HepG2 (cell line): ENCODE results near the gene SCAF4. TPM values are rescaled to one million over a fixed set of nuclear protein-coding genes. Genes with fewer than 3 reads are reported as not detected.

Experiments used
- ATAC-seq: fragments of 200-7000 bp; cut with Tn5 transposase; 3 replicates; pipeline ENCODE4 v1.9.1; 2020; ENCODE audit warnings: mild to moderate bottlenecking, moderate library complexity
- BruUV-seq: library from RNA; stranded (reverse); fragments of 400-500 nt; replicated peaks from 2 replicates; lab custom pipeline; 2021; lab: Mats Ljungman, UMichigan
- CTCF ChIA-PET: fragments of 300-600 bp; formaldehyde crosslinking; extraction: SDS; loops from one replicate; lab custom pipeline; 2021; ENCODE audit warnings: low total read pairs, inconsistent platforms, low intra/inter-chr PET ratio; lab: Yijun Ruan, JAX
- POLR2A ChIA-PET: fragments of 350-600 bp; sonication (Branson Sonifier 250); formaldehyde crosslinking; loops from one replicate; lab custom pipeline; 2020; ENCODE audit warnings: antibody characterized with exemption, inconsistent platforms; lab: Yijun Ruan, JAX
- DNase-seq: peaks from one replicate; pipeline ENCODE4 v3.0.0-alpha.2; 2015; ENCODE audit warnings: low spot score
- FAIRE-seq: peaks from 3 replicates; lab custom pipeline; 2011; peaks lifted over from hg19 to GRCh38; lab: Jason Lieb, UNC
- H2AFZ ChIP-seq: one replicate; pipeline ENCODE4 v1.6.1; 2011; ENCODE audit warnings: low read length, inconsistent platforms
- H3K27ac ChIP-seq: fragments of 300-600 bp; 3 replicates; pipeline ENCODE4 v1.8.0; 2011; ENCODE audit warnings: mixed run types, mild to moderate bottlenecking, mixed read lengths, low read length, inconsistent platforms; ENCODE audit not compliant: insufficient read depth; ENCODE audit errors: extremely low read length
- H3K27me3 ChIP-seq, 2 experiments: fragments of 200-600 bp in 1 of 2; 2 replicates in 1 of 2; 3 replicates in 1 of 2; pipeline versions ENCODE4 v1.6.0 to v1.8.0; 2011; ENCODE audit warnings: low read length in 2 of 2, mild to moderate bottlenecking in 2 of 2, moderate library complexity in 2 of 2, inconsistent platforms in 1 of 2; ENCODE audit not compliant: insufficient read depth in 2 of 2, control insufficient read depth in 1 of 2
- H3K36me3 ChIP-seq, 2 experiments: fragments of 200-600 bp in 1 of 2; replicated peaks in 1 of 2; 2 replicates in 1 of 2; 3 replicates in 1 of 2; pipeline versions ENCODE4 v1.5.1 to v1.8.0; 2011; ENCODE audit warnings: low read length in 2 of 2, inconsistent platforms in 1 of 2; ENCODE audit not compliant: insufficient read depth in 2 of 2, control insufficient read depth in 1 of 2
- H3K4me1 ChIP-seq: 2 replicates; pipeline ENCODE4 v1.5.1; 2012; ENCODE audit warnings: low read length, inconsistent platforms; ENCODE audit not compliant: insufficient read depth
- H3K4me2 ChIP-seq: 2 replicates; pipeline ENCODE4 v1.6.0; 2011; ENCODE audit warnings: low read depth, low read length, inconsistent platforms
- H3K4me3 ChIP-seq, 3 experiments: fragments of 200-600 bp in 1 of 3; sonication (generic), shearing (Covaris generic) in 1 of 3; replicated peaks in 1 of 3; 2 replicates each; pipeline ENCODE4 v1.5.1; 2011 to 2016; ENCODE audit warnings: low read length in 3 of 3, inconsistent platforms in 2 of 3, low read depth in 2 of 3, mild to moderate bottlenecking in 2 of 3, control low read depth in 1 of 3, mixed read lengths in 1 of 3; ENCODE audit not compliant: insufficient read depth in 1 of 3
- H3K79me2 ChIP-seq: one replicate; pipeline ENCODE4 v1.6.1; 2011; ENCODE audit warnings: low read length, inconsistent platforms; ENCODE audit not compliant: insufficient read depth
- H3K9ac ChIP-seq: 2 replicates; pipeline ENCODE4 v1.6.0; 2011; ENCODE audit warnings: mild to moderate bottlenecking, low read depth, low read length, inconsistent platforms; ENCODE audit not compliant: insufficient read depth
- H3K9me3 ChIP-seq: 2 replicates; pipeline ENCODE4 v1.5.1; 2012; ENCODE audit warnings: mild to moderate bottlenecking, low read length
- H4K20me1 ChIP-seq: 2 replicates; pipeline ENCODE4 v1.6.0; 2011; ENCODE audit warnings: inconsistent platforms, mild to moderate bottlenecking, low read length, moderate library complexity; ENCODE audit not compliant: insufficient read depth
- CTCF ChIP-seq: sonication (generic); formaldehyde crosslinking; IDR thresholded peaks from 2 replicates; pipeline ENCODE4 v1.5.0; 2020; ENCODE audit warnings: mild to moderate bottlenecking, missing genetic modification reagents, moderate library complexity
- GTF2F1 ChIP-seq: fragments of 150-350 bp; IDR thresholded peaks from 2 replicates; pipeline ENCODE4 v1.6.1; 2014; ENCODE audit warnings: low read length
- IRF1 ChIP-seq: sonication (generic); formaldehyde crosslinking; IDR thresholded peaks from 2 replicates; pipeline ENCODE4 v1.4.0; 2020; ENCODE audit warnings: low read depth, mild to moderate bottlenecking, missing genetic modification reagents
- KAT2B ChIP-seq: fragments of 150-350 bp; IDR thresholded peaks from 2 replicates; pipeline ENCODE4 v1.6.1; 2014; ENCODE audit warnings: low read depth, low read length, borderline replicate concordance
- MED13 ChIP-seq: sonication (generic); formaldehyde crosslinking; IDR thresholded peaks from 2 replicates; pipeline ENCODE4 v1.5.0; 2020; ENCODE audit warnings: missing genetic modification reagents
- MXD4 ChIP-seq: IDR thresholded peaks from 2 replicates; pipeline ENCODE4 v1.6.1; 2016; ENCODE audit warnings: mild to moderate bottlenecking, missing biosample characterization, missing genetic modification reagents
- NR2F6 ChIP-seq, 2 experiments: IDR thresholded peaks; 2 replicates each; pipeline ENCODE4 v1.6.1; 2016; ENCODE audit warnings: antibody characterized with exemption in 1 of 2, mild to moderate bottlenecking in 1 of 2
- RAD21 ChIP-seq: fragments of 450-650 bp; formaldehyde crosslinking; IDR thresholded peaks from 2 replicates; pipeline ENCODE4 v1.5.0; 2020; ENCODE audit warnings: mild to moderate bottlenecking
- SMARCE1 ChIP-seq: fragments of 450-650 bp; IDR thresholded peaks from 2 replicates; pipeline ENCODE4 v1.6.1; 2017; ENCODE audit warnings: borderline replicate concordance
- SP4 ChIP-seq: sonication (generic); formaldehyde crosslinking; IDR thresholded peaks from 2 replicates; pipeline ENCODE4 v1.8.1; 2023; ENCODE audit warnings: mild to moderate bottlenecking, missing genetic modification reagents
- TFDP1 ChIP-seq: IDR thresholded peaks from 2 replicates; pipeline ENCODE4 v1.6.1; 2016; ENCODE audit warnings: missing compliant biosample characterization, missing genetic modification reagents, borderline replicate concordance
- ZBTB33 ChIP-seq: sonication (generic); formaldehyde crosslinking; IDR thresholded peaks from 2 replicates; pipeline ENCODE4 v1.4.0; 2020; ENCODE audit warnings: missing genetic modification reagents
- ZKSCAN5 ChIP-seq: sonication (generic); formaldehyde crosslinking; IDR thresholded peaks from 2 replicates; pipeline ENCODE4 v1.5.1; 2020; ENCODE audit warnings: mild to moderate bottlenecking, missing genetic modification reagents
- ZNF652 ChIP-seq: IDR thresholded peaks from 2 replicates; pipeline ENCODE4 v1.6.1; 2016; ENCODE audit warnings: low read depth, borderline replicate concordance
- ZSCAN12 ChIP-seq: sonication (generic); formaldehyde crosslinking; IDR thresholded peaks from 2 replicates; pipeline ENCODE4 v1.9.0; 2021; ENCODE audit warnings: mild to moderate bottlenecking, missing genetic modification reagents
- WGBS: methylation state at CpG from one replicate; pipeline ENCODE4 v1.1.6; 2017; ENCODE audit warnings: low lambda C conversion rate; 5-methylcytosine and 5-hydroxymethylcytosine counted together
- in situ Hi-C: cut with HindIII; loops from 2 replicates; pipeline ENCODE4 v1.10.0; 2017; ENCODE audit warnings: low pct_unique_long_range_greater_than_20kb; ENCODE audit not compliant: extremely low pct_ligation_motif_present
- intact Hi-C: fragments of 100-400 bp; cut with micrococcal nuclease; formaldehyde crosslinking; loops from one replicate; pipeline ENCODE4 v1.10.0; 2022; ENCODE audit not compliant: unreplicated experiment
- polyA plus RNA-seq, 8 experiments: library from polyadenylated mRNA; depleted of rRNA in 3 of 8; stranded (reverse) in 7 of 8; unstranded in 1 of 8; fragments of >200 nt; fragmentation: Illumina TruSeq in 4 of 8; extraction: Trizol in 4 of 8; gene quantifications; 2 replicates each; pipeline versions ENCODE4 v1.2.1 to v1.2.3, GENCODE V29; 2011 to 2016; ENCODE audit warnings: low read depth in 4 of 8, missing spikeins in 1 of 8, mixed read lengths in 1 of 8; ENCODE audit not compliant: insufficient read depth in 1 of 8
- total RNA-seq, 5 experiments: library from RNA; depleted of rRNA; stranded (reverse); fragments of >200 nt; fragmentation: Illumina TruSeq; extraction: Trizol; gene quantifications; 2 replicates each; pipeline ENCODE4 v1.2.3, GENCODE V29; 2016; ENCODE audit warnings: low read depth in 1 of 5

Gene SCAF4
- total and polyA plus RNA-seq, 2 of the 13 experiments (the other 11 are each of a cell fraction or from before 2014, with no cell fraction given): 9.1 to 11.5 TPM

GRCh38 chr21:31623664-31624063, 108.3 kb downstream of the SCAF4 start:
- Histone ChIP-seq H3K27ac (no peak overlapping the region), H3K4me2 (no peak overlapping the region), H2AFZ (no peak overlapping the region), H4K20me1 (no peaks in the 10 kb centered on the region), H3K9ac (no peak overlapping the region), H3K4me1 (peaks cover 16% of the 10 kb centered on the region), H3K9me3 (no peaks in the 10 kb centered on the region), H3K4me3 (no peak overlapping the region), H3K79me2 (no peaks in the 10 kb centered on the region), H3K36me3 (no peaks in the 10 kb centered on the region), H3K27me3 (no peaks in the 10 kb centered on the region)
- DNase-seq (no peak), ATAC-seq (peak; percentile 67), FAIRE-seq (peak; percentile 4)
- TF ChIP-seq ZNF652 (CRISPR knock-in tag) (peak; percentile 79), CTCF (CRISPR knock-in tag) (0 out of 2 replicates have a peak, but pooled peaks have one; percentile 16), RAD21 (CRISPR knock-in tag) (no peak), IRF1 (CRISPR knock-in tag) (no peak)
- no TSS peak for BruUV-seq
- ChIA-PET POLR2A (no interaction called here), CTCF (no interaction called here)
- WGBS: 70% methylated on average over 6 of the region's 6 CpGs
- in situ Hi-C loops (no loop called here), intact Hi-C loops (no loop called here)

- ChIA-PET POLR2A (no interaction called here), CTCF (no interaction called here)
- Histone ChIP-seq H3K4me2 (no peak overlapping the region), H3K9me3 (no peaks in the 10 kb centered on the region), H3K36me3 (no peaks in the 10 kb centered on the region), H4K20me1 (no peaks in the 10 kb centered on the region), H3K4me1 (peaks cover 16% of the 10 kb centered on the region), H3K9ac (no peak overlapping the region), H3K27me3 (no peaks in the 10 kb centered on the region), H3K4me3 (no peak overlapping the region), H3K79me2 (no peaks in the 10 kb centered on the region), H3K27ac (no peak overlapping the region), H2AFZ (no peak overlapping the region)
- ATAC-seq (no peak), FAIRE-seq (no peak), DNase-seq (no peak)
- intact Hi-C loops (no loop called here), in situ Hi-C loops (no loop called here)
- 77% methylated on average over 3 of the region's 3 CpGs for WGBS
- BruUV-seq: no TSS peak
- TF ChIP-seq ZBTB33: no peak
- TF ChIP-seq MED13 (CRISPR knock-in tag): no peak
- no peak for TF ChIP-seq GTF2F1
- no peak for TF ChIP-seq ZSCAN12 (CRISPR knock-in tag)
- no peak for TF ChIP-seq SP4 (CRISPR knock-in tag)
- TF ChIP-seq KAT2B: no peak
- no peak for TF ChIP-seq MXD4 (CRISPR knock-in tag)
- no peak for TF ChIP-seq SMARCE1
- no peak for TF ChIP-seq NR2F6 (IDR thresholded peaks at IDR 0.05)
- TF ChIP-seq NR2F6 (CRISPR knock-in tag; IDR thresholded peaks at IDR 0.05): no peak
- no peak for TF ChIP-seq ZKSCAN5 (CRISPR knock-in tag)
- TF ChIP-seq TFDP1 (CRISPR knock-in tag): no peak
Observed at GRCh38 chr21:31622397-31622796, 109.5 kb downstream of the SCAF4 start.
